Ishikawa (cell line): ENCODE data around the gene ZWINT.

Source experiments
- CEBPB ChIP-seq: IDR thresholded peaks from 2 replicates; pipeline ENCODE4 v1.6.1; 2012
- EGR1 ChIP-seq: IDR thresholded peaks from 2 replicates; pipeline ENCODE4 v1.6.1; 2012
- EP300 ChIP-seq: IDR thresholded peaks from 2 replicates; pipeline ENCODE4 v1.6.1; 2012; ENCODE audit warnings: borderline replicate concordance
- FOXM1 ChIP-seq: IDR thresholded peaks from 2 replicates; pipeline ENCODE4 v1.6.1; 2012; ENCODE audit warnings: low read depth, borderline replicate concordance
- MAX ChIP-seq: IDR thresholded peaks from 2 replicates; pipeline ENCODE4 v1.6.1; 2012
- NFIC ChIP-seq: IDR thresholded peaks from 2 replicates; pipeline ENCODE4 v1.6.1; 2012
- RAD21 ChIP-seq: IDR thresholded peaks from 2 replicates; pipeline ENCODE4 v1.6.1; 2012; ENCODE audit warnings: low read depth
- REST ChIP-seq: IDR thresholded peaks from 2 replicates; pipeline ENCODE4 v1.6.1; 2012; ENCODE audit warnings: low read depth, mild to moderate bottlenecking
- TAF1 ChIP-seq: IDR thresholded peaks from 2 replicates; pipeline ENCODE4 v1.6.1; 2012; ENCODE audit warnings: low read depth, mild to moderate bottlenecking
- TCF12 ChIP-seq: IDR thresholded peaks from 2 replicates; pipeline ENCODE4 v1.6.1; 2012; ENCODE audit warnings: low read depth
- YY1 ChIP-seq: IDR thresholded peaks from 2 replicates; pipeline ENCODE4 v1.6.1; 2012; ENCODE audit warnings: low read depth
- ZBTB7A ChIP-seq: IDR thresholded peaks from 2 replicates; pipeline ENCODE4 v1.6.1; 2012; ENCODE audit warnings: low read depth

- TF ChIP-seq CEBPB: no peak
- no peak for TF ChIP-seq MAX
- no peak for TF ChIP-seq REST
- TF ChIP-seq FOXM1: no peak
- TF ChIP-seq NFIC: no peak
- TF ChIP-seq YY1: no peak
- no peak for TF ChIP-seq TAF1
- TF ChIP-seq EP300: no peak
- TF ChIP-seq RAD21: no peak
- no peak for TF ChIP-seq EGR1
- TF ChIP-seq TCF12: no peak
- no peak for TF ChIP-seq ZBTB7A
Observed at GRCh38 chr10:56327118-56327517, 33.9 kb downstream of the ZWINT start.
